SK-N-SH treated with all-trans-retinoic acid at 6 μM for 48 hours (cell line): ENCODE data around the gene OR4D1.
"Not testable (repeated sequence)": the region's sequence is repeated elsewhere in the genome, so short reads cannot be mapped to it uniquely, and the experiment has no call there.

ENCODE experiments used
- ATAC-seq: fragments of 200-7000 bp; cut with Tn5 transposase; 3 replicates; pipeline ENCODE4 v1.9.1; 2020; ENCODE audit warnings: mild to moderate bottlenecking, moderate library complexity
- ARNTL ChIP-seq: fragments of 450-650 bp; formaldehyde crosslinking; IDR thresholded peaks from 2 replicates; pipeline ENCODE4 v1.5.0; 2020; ENCODE audit warnings: low read depth, mild to moderate bottlenecking, moderate library complexity, borderline replicate concordance
- BACH2 ChIP-seq: fragments of 250-450 bp; sonication (Bioruptor Pico); IDR thresholded peaks from 2 replicates; pipeline ENCODE4 v1.9.0; 2021; ENCODE audit warnings: mild to moderate bottlenecking, borderline replicate concordance
- CSDC2 ChIP-seq: fragments of 250-450 bp; sonication (Bioruptor Pico); IDR thresholded peaks from 2 replicates; pipeline ENCODE4 v1.5.0; 2020; ENCODE audit warnings: mild to moderate bottlenecking, moderate library complexity
- CSRNP3 ChIP-seq: fragments of 250-450 bp; sonication (Bioruptor Pico); IDR thresholded peaks from 2 replicates; pipeline ENCODE4 v1.5.1; 2021; ENCODE audit warnings: mild to moderate bottlenecking, moderate library complexity
- ESRRG ChIP-seq: fragments of 250-450 bp; sonication (Bioruptor Pico); IDR thresholded peaks from 2 replicates; pipeline ENCODE4 v1.6.1; 2021; ENCODE audit warnings: mild to moderate bottlenecking
- GLIS3 ChIP-seq: fragments of 250-450 bp; sonication (Bioruptor Pico); IDR thresholded peaks from 2 replicates; pipeline ENCODE4 v1.5.0; 2020; ENCODE audit warnings: mild to moderate bottlenecking, moderate library complexity
- ISL1 ChIP-seq: fragments of 250-450 bp; sonication (Bioruptor Pico); IDR thresholded peaks from 2 replicates; pipeline ENCODE4 v2.1.2; 2022; ENCODE audit warnings: mild to moderate bottlenecking, moderate library complexity
- OSR1 ChIP-seq: fragments of 250-450 bp; sonication (Bioruptor Pico); IDR thresholded peaks from 2 replicates; pipeline ENCODE4 v1.8.0; 2022; ENCODE audit warnings: moderate library complexity, mild to moderate bottlenecking, inconsistent platforms
- PATZ1 ChIP-seq: fragments of 250-450 bp; sonication (Bioruptor Pico); IDR thresholded peaks from 2 replicates; pipeline ENCODE4 v1.8.0; 2020; ENCODE audit warnings: mild to moderate bottlenecking, moderate library complexity, borderline replicate concordance
- PPARA ChIP-seq: fragments of 250-450 bp; sonication (Bioruptor Pico); IDR thresholded peaks from 2 replicates; pipeline ENCODE4 v1.5.0; 2020; ENCODE audit warnings: mild to moderate bottlenecking, borderline replicate concordance
- RARB ChIP-seq: fragments of 250-450 bp; sonication (Bioruptor Pico); IDR thresholded peaks from 2 replicates; pipeline ENCODE4 v1.8.0; 2021; ENCODE audit warnings: mild to moderate bottlenecking, moderate library complexity
- SNAI2 ChIP-seq: fragments of 250-450 bp; sonication (Bioruptor Pico); IDR thresholded peaks from 2 replicates; pipeline ENCODE4 v1.5.0; 2020; ENCODE audit warnings: mild to moderate bottlenecking, moderate library complexity
- TCF4 ChIP-seq: fragments of 250-450 bp; sonication (Bioruptor Pico); IDR thresholded peaks from 2 replicates; pipeline ENCODE4 v1.8.0; 2021; ENCODE audit warnings: mild to moderate bottlenecking, moderate library complexity, borderline replicate concordance
- TOX ChIP-seq: fragments of 250-450 bp; sonication (Bioruptor Pico); IDR thresholded peaks from 2 replicates; pipeline ENCODE4 v1.8.0; 2021; ENCODE audit warnings: mild to moderate bottlenecking, moderate library complexity, borderline replicate concordance
- TSHZ2 ChIP-seq: fragments of 250-450 bp; sonication (Bioruptor Pico); IDR thresholded peaks from 2 replicates; pipeline ENCODE4 v1.5.0; 2020; ENCODE audit warnings: mild to moderate bottlenecking, moderate library complexity
- ZNF70 ChIP-seq: fragments of 450-650 bp; formaldehyde crosslinking; IDR thresholded peaks from 2 replicates; pipeline ENCODE4 v1.5.0; 2020; ENCODE audit warnings: mild to moderate bottlenecking, moderate library complexity
- ZNF8 ChIP-seq: fragments of 450-650 bp; formaldehyde crosslinking; IDR thresholded peaks from 2 replicates; pipeline ENCODE4 v1.5.0; 2020; ENCODE audit warnings: mild to moderate bottlenecking, moderate library complexity

Gene OR4D1

GRCh38 chr17:58117382-58117781 is 30.8 kb upstream of the OR4D1 start (continued):
- TF ChIP-seq OSR1, result no peak
- TF ChIP-seq GLIS3 (CRISPR knock-in tag), result no peak
- no peak for TF ChIP-seq BACH2 (CRISPR knock-in tag)
- TF ChIP-seq TCF4, result no peak
- TF ChIP-seq ZNF70 (CRISPR knock-in tag), result no peak
- no peak for TF ChIP-seq RARB

GRCh38 chr17:58119491-58119890 is 28.7 kb upstream of the OR4D1 start:
- no peak for ATAC-seq
- TF ChIP-seq ZNF8 (CRISPR knock-in tag), result no peak
- TF ChIP-seq, all 23 proteins: peak for 0

DNA sequence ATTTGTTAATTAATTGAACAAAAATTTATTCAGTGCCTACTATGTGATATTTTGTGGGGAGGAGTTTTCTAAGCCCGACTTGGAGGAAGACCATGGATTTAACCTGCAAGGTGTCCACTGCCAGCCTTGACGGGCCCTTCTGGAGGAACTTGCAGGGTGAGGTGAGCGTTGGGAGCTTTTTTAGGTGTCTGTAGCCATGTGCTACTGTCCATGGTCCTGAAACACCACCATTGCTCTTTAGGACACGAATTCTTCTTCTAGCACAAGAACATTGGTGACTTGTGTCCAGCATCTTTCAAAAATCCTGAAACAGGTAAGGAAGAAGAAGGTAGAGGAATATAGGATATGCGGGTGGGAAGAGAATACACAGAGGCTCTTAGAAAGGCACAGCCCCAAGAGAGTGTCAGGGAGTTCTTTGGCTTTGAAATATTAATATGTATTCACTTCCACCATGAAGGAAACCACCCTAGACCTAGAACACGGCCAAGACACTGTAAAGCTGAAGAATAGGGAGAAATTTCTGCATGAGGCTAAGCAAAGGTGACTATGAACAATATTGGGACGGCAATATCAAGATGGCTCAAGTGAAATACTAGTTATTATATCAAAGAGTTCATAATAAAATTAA is 27.9 kb upstream of the OR4D1 start:
- ATAC-seq, result peak; percentile 65
- TF ChIP-seq ARNTL (CRISPR knock-in tag), result no peak
- TF ChIP-seq ZNF8 (CRISPR knock-in tag), result no peak
- peak; percentile 68; the same call in 1 of the 2 replicates for TF ChIP-seq CSDC2 (CRISPR knock-in tag)
- no peak for TF ChIP-seq OSR1
- TF ChIP-seq ISL1 (CRISPR knock-in tag), result 0 out of 2 replicates have a peak, but pooled peaks have one; percentile 20
- peak; percentile 73; the same call in 1 of the 2 replicates for TF ChIP-seq SNAI2
- TF ChIP-seq, all 23 proteins: peak for 3

- peak; percentile 55; the same call in 2 of the 3 replicates for ATAC-seq
- no peak for TF ChIP-seq TSHZ2 (CRISPR knock-in tag)
- no peak for TF ChIP-seq PATZ1 (CRISPR knock-in tag)
- no peak for TF ChIP-seq CSRNP3
- TF ChIP-seq TCF4, result no peak
- no peak for TF ChIP-seq GLIS3 (CRISPR knock-in tag)
- no peak for TF ChIP-seq ZNF70 (CRISPR knock-in tag)
- TF ChIP-seq ESRRG (CRISPR knock-in tag), result no peak
- TF ChIP-seq CSDC2 (CRISPR knock-in tag), result no peak
- TF ChIP-seq BACH2 (CRISPR knock-in tag), result no peak
- no peak for TF ChIP-seq SNAI2
Observed at GRCh38 chr17:58121925-58122324, 26.3 kb upstream of the OR4D1 start.

DNA sequence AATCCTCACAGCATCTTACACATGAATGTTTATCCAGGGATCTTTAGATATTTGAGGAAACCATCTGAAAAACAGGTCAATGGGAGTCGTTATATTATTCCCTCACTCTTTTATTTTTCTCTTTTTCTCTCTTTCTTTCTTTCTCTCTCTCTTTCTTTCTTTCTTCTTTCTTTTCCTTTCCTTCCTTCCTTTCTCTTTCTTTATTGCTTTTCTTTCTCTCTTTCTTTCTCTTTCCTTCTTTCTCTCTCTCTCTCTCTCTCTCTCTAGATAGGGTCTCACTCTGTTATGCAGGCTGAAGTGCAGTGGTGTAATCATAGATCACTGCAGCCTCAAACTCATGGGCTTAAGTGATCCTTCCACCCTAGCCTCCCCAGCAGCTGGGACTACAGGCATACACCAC is 20.3 kb upstream of the OR4D1 start:
- ATAC-seq, result no peak
- no peak for TF ChIP-seq ARNTL (CRISPR knock-in tag)

GRCh38 chr17:58132697-58133096 is 15.5 kb upstream of the OR4D1 start:
- ATAC-seq, result not testable (repeated sequence)

- peak; percentile 86 for ATAC-seq
- TF ChIP-seq GLIS3 (CRISPR knock-in tag), result no peak
- TF ChIP-seq CSRNP3, result no peak
- no peak for TF ChIP-seq TOX (CRISPR knock-in tag)
- no peak for TF ChIP-seq PPARA (CRISPR knock-in tag)
- TF ChIP-seq ZNF8 (CRISPR knock-in tag), result no peak
- TF ChIP-seq CSDC2 (CRISPR knock-in tag), result no peak
- TF ChIP-seq ESRRG (CRISPR knock-in tag), result no peak
- TF ChIP-seq, all 23 proteins: peak for 0
Observed at GRCh38 chr17:58136669-58137279, 11.4 kb upstream of the OR4D1 start.
